Skin of body (tissue), 2 donors: ENCODE measurements around the gene C2. TPM values are rescaled to one million over a fixed set of nuclear protein-coding genes. Genes with fewer than 3 reads are reported as not detected.
"Not testable (repeated sequence)": the region's sequence is repeated elsewhere in the genome, so short reads cannot be mapped to it uniquely, and the experiment has no call there.

Source experiments
- DNase-seq: peaks from one replicate; lab custom pipeline; 2025; lab: John Stamatoyannopoulos, UW
- total RNA-seq: library from RNA; depleted of rRNA; stranded (reverse); fragments of >200 nt; gene quantifications from one replicate; pipeline ENCODE4 v1.2.3, GENCODE V29; 2014

The C2 gene
- total RNA-seq, 1 donor from 2014 or later, result 4.9 TPM

- DNase-seq, result no peak
These were observed 29.0 kb upstream of the C2 start for GRCh38 chr6:31898383-31899011.

GRCh38 chr6:31899215-31899614 lies 28.3 kb upstream of the C2 start:
- no peak for DNase-seq

GRCh38 chr6:31899882-31900722 lies 27.4 kb upstream of the C2 start:
- DNase-seq, result no peak

- DNase-seq, result no peak
These were observed 26.6 kb upstream of the C2 start for GRCh38 chr6:31900917-31901414.

GRCh38 chr6:31901415-31901952 lies 26.0 kb upstream of the C2 start:
- no peak for DNase-seq

GRCh38 chr6:31901953-31902643 lies 25.4 kb upstream of the C2 start, which contains the start of gene ZBTB12:
Gene ZBTB12 (minus strand): TSS chr6:31902086. CDS start chr6:31901305, 781 bp downstream.
- peak; percentile 96 for DNase-seq

GRCh38 chr6:31903957-31904356 lies 23.6 kb upstream of the C2 start:
- DNase-seq, result no peak

GRCh38 chr6:31905041-31905440 lies 22.5 kb upstream of the C2 start:
- DNase-seq, result no peak

GRCh38 chr6:31906122-31906521 lies 21.4 kb upstream of the C2 start:
- no peak for DNase-seq

- not testable (repeated sequence) for DNase-seq
These were observed 20.8 kb upstream of the C2 start for GRCh38 chr6:31906727-31907126.

GRCh38 chr6:31907158-31907813 lies 20.2 kb upstream of the C2 start:
- DNase-seq, result no peak

GRCh38 chr6:31908255-31908654 lies 19.3 kb upstream of the C2 start:
- DNase-seq, result not testable (repeated sequence)

- DNase-seq, result no peak
These were observed 18.7 kb upstream of the C2 start for GRCh38 chr6:31908791-31909190.

- DNase-seq, result not testable (repeated sequence)
These were observed 18.2 kb upstream of the C2 start for GRCh38 chr6:31909298-31909697.

- DNase-seq, result no peak
These were observed 15.5 kb upstream of the C2 start for GRCh38 chr6:31911826-31912585.

- DNase-seq, result no peak
These were observed 12.2 kb upstream of the C2 start for GRCh38 chr6:31915351-31915750.

- DNase-seq, result no peak
These were observed 11.8 kb upstream of the C2 start for GRCh38 chr6:31915756-31916155.

- DNase-seq, result no peak
These were observed 9.3 kb upstream of the C2 start for GRCh38 chr6:31918069-31918720.

- DNase-seq, result no peak
These were observed 7.8 kb upstream of the C2 start for GRCh38 chr6:31919624-31920303.
